Memory B cell (primary cell): ENCODE measurements around the gene AATF.
A peak's percentile ranks its signal among the peaks of the same experiment; 100 is the strongest.

Experiments used
- ATAC-seq: fragments of 150-1000 bp; cut with Tn5 transposase; 2 replicates; pipeline ENCODE4 v1.10.0; 2021; ENCODE audit warnings: low read depth, mild to moderate bottlenecking, moderate library complexity
- DNase-seq, 2 donors: peaks; one replicate each; pipeline ENCODE4 v3.0.0; 2022; ENCODE audit warnings: low spot score in 2 of 2
- H3K27ac Mint-ChIP-seq: one replicate; pipeline ENCODE4 v1.8.0; 2022; ENCODE audit warnings: mild to moderate bottlenecking, moderate library complexity, mixed read lengths
- H3K27me3 Mint-ChIP-seq: one replicate; pipeline ENCODE4 v1.8.0; 2022; ENCODE audit warnings: mixed read lengths
- H3K36me3 Mint-ChIP-seq: one replicate; pipeline ENCODE4 v1.8.0; 2022; ENCODE audit warnings: mild to moderate bottlenecking, mixed read lengths
- H3K4me1 Mint-ChIP-seq: one replicate; pipeline ENCODE4 v1.8.0; 2022; ENCODE audit warnings: mixed read lengths
- H3K4me3 Mint-ChIP-seq: one replicate; pipeline ENCODE4 v1.8.0; 2022; ENCODE audit warnings: mild to moderate bottlenecking, moderate library complexity, mixed read lengths
- H3K9me3 Mint-ChIP-seq: one replicate; pipeline ENCODE4 v1.8.0; 2022; ENCODE audit warnings: mixed read lengths

AATF gene

DNA sequence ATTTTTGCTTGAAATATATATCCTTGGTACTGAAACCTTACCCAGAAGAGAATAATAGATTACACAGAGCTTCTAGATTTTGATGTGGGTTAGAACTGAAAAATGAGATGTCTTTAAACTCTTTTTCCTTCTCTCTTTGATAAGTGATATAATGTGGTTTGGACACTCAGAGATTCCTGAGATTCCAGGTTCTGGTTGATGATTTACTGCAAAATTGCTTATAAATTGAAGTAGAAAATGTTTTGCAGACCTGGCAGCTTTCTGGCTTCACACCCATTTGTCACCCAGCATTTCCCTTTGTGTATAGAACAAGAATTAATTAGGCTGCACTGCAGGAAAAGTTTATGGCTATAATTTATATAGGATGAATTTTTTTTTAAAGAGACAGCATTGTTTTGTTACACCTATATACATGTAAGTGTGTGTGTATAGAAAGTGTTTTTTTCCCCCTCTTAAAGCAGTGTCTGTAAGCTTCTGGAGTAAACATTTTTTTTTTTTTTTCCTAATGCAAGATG, 23.5 kb downstream of the AATF start:
- no peak for DNase-seq
- H3K27me3 Mint-ChIP-seq = no peaks in the 10 kb centered on the region
- no peaks in the 10 kb centered on the region for H3K9me3 Mint-ChIP-seq
- no peak for ATAC-seq
- H3K36me3 Mint-ChIP-seq = peaks cover 20% of the 10 kb centered on the region
- H3K27ac Mint-ChIP-seq = no peak overlapping the region
- no peak overlapping the region for H3K4me3 Mint-ChIP-seq
- peaks cover 29% of the 10 kb centered on the region for H3K4me1 Mint-ChIP-seq

DNA sequence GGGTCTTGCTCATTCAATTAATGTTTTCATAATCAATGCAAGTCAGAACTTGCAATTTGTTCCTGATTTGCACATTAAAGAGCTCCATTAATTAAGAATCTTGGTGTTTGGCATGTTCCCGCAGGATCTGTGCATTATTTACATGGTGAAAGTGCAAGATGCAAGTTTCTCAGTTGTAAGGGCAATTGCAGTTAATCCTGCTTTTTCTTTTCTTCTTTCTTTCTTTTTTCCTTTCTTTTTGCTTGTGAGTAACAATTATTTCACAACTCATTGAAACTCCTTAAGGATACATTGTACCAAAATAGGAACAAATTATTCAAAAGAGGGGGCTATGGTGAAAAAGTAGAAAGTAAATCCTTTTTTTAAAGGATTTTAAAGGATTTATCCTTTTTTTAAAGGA, 24.2 kb downstream of the AATF start:
- H3K27me3 Mint-ChIP-seq = no peaks in the 10 kb centered on the region
- no peaks in the 10 kb centered on the region for H3K9me3 Mint-ChIP-seq
- H3K4me1 Mint-ChIP-seq = peaks cover 25% of the 10 kb centered on the region
- peak overlapping the region; percentile 53 for H3K27ac Mint-ChIP-seq
- no peak overlapping the region for H3K4me3 Mint-ChIP-seq
- DNase-seq (no peak), ATAC-seq (no peak)
- peaks cover 15% of the 10 kb centered on the region for H3K36me3 Mint-ChIP-seq

DNA sequence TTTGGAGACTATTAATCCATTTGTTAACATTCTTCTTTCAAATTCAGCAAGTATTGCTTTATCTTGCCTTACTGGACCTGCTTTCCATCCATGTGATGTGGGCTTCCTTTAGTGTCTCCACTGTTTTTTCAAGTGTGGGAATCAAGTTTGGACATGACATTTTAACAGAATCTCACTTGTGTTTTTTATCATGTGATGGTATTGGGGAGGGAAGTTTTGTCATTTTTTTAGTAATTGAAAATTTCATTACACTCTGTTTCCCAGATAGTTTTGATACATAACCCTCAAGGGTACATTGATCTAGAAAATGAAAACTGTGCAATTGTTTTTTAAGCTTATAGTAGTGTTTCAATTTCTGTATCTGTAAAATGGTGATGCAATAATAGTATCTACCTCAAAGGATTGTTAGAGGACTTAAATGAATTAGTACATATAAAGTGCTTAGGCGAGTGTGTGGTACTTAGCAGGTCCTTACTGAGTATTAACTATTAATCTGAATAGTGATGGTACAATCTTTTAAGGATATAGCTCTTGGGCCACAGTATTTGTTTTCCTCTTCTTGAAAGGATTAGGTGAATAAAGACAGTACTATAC, 27.3 kb downstream of the AATF start:
- Mint-ChIP-seq H3K27ac (no peak overlapping the region), H3K9me3 (no peaks in the 10 kb centered on the region), H3K4me3 (no peak overlapping the region), H3K27me3 (no peaks in the 10 kb centered on the region), H3K36me3 (no peaks in the 10 kb centered on the region), H3K4me1 (peaks cover 34% of the 10 kb centered on the region)
- DNase-seq (no peak), ATAC-seq (no peak)

DNA sequence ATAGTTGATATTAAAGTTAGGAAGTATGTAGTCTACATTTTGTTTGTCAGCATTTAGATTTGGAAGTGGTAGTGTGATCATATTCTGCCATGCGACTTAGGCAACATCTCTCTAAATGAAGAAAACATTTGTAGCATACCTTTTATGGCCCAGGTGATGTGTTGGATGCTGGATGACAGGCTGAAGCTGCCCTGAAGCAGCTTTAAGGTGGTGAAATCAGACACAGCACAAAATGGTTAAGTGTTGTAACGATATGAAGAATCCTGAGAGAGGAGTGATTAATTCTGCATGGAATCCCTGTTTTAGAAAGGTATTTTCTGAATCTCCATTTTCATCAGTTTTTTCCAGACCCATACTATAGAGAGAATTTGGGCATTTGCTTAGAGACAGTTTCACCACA, 28.3 kb downstream of the AATF start:
- no peak for ATAC-seq
- peaks cover 3% of the 10 kb centered on the region for H3K9me3 Mint-ChIP-seq
- no peaks in the 10 kb centered on the region for H3K27me3 Mint-ChIP-seq
- H3K27ac Mint-ChIP-seq = no peak overlapping the region
- DNase-seq = no peak
- H3K36me3 Mint-ChIP-seq = peaks cover 10% of the 10 kb centered on the region
- no peak overlapping the region for H3K4me3 Mint-ChIP-seq
- H3K4me1 Mint-ChIP-seq = peaks cover 39% of the 10 kb centered on the region

DNA sequence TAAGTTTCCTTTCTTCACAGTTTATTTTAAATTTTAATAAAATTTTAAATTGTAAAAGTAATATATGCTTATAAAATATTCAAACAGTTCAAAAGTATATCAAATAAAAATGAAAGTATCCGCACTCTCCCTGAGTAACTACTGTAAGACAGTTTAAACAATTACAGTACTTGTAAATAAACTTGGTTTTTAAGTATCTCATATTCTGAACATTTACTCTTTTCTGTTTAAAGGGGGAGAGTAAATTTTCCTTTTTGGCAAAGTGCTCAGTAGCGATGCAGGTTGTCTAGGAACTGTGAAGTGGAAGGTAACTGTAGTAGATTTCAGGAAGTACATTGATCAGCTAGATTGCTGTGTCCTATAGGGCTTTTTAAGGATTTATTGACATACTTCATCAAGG, 28.8 kb downstream of the AATF start:
- peak overlapping the region; percentile 37 for H3K27ac Mint-ChIP-seq
- peaks cover 37% of the 10 kb centered on the region for H3K4me1 Mint-ChIP-seq
- peaks cover 3% of the 10 kb centered on the region for H3K9me3 Mint-ChIP-seq
- peaks cover 11% of the 10 kb centered on the region for H3K36me3 Mint-ChIP-seq
- H3K4me3 Mint-ChIP-seq = no peak overlapping the region
- ATAC-seq = no peak
- no peaks in the 10 kb centered on the region for H3K27me3 Mint-ChIP-seq
- no peak for DNase-seq

DNA sequence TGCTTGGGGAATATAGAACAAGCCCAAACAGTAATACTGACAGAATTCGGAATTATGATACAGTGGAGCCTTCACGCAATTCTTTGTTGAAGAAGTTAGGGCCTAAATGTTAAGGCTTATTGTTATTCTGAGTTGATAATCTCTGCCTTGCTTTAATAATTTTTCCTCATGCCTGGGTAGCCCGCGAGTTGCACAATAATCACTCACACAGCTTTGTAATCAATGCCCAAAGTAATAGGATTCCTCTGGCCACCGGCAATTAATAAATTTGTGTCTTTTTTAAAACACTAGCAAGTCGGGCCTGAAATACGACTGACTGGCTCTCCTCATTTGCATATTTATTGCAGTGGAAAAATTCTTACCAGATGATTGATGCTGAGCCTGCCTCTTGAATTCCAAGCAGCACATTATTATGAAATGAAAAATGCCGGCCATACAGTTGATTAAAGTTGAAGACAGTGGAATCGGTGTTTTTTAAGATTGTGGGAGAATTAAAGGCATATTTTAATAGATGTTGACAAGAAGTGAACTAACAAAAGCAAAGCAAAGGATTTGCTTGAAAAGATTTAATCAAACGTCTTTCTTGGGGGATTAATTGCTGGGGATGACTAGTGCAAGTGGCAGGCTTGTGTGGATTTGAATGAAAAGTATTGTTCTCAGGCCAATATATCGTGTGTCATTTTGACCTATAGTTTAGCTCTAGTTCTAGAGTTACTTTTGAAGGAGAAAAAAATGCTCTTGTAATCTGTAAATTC, 30.2 kb downstream of the AATF start:
- H3K36me3 Mint-ChIP-seq = peaks cover 13% of the 10 kb centered on the region
- DNase-seq = no peak

DNA sequence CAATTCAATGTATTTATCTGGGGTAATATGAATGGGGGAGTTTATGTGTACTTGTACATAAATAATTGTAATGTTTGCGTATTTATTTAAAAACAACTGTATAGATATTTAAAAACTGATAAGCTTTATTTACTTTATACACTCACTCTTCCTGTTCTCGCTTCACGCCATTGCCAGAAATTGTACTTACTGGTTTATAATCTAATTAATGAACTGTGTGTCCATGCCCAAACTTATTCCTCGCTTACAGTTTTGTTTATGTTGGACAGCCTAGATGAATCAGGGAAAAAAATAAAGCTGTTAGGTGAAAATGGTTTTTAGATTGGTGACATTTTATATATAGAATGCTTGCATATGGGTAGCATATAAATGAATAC, 30.8 kb downstream of the AATF start:
- H3K4me3 Mint-ChIP-seq = no peak overlapping the region
- no peak for ATAC-seq
- H3K27ac Mint-ChIP-seq = no peak overlapping the region
- no peaks in the 10 kb centered on the region for H3K27me3 Mint-ChIP-seq
- no peak for DNase-seq
- H3K36me3 Mint-ChIP-seq = peaks cover 17% of the 10 kb centered on the region
- peaks cover 36% of the 10 kb centered on the region for H3K4me1 Mint-ChIP-seq
- H3K9me3 Mint-ChIP-seq = peaks cover 3% of the 10 kb centered on the region

More for the DNA sequence above, 30.2 kb downstream of the AATF start:
- Mint-ChIP-seq H3K4me1 (peaks cover 32% of the 10 kb centered on the region), H3K9me3 (peaks cover 3% of the 10 kb centered on the region), H3K27me3 (no peaks in the 10 kb centered on the region), H3K4me3 (no peak overlapping the region), H3K27ac (no peak overlapping the region)
- ATAC-seq = no peak

DNA sequence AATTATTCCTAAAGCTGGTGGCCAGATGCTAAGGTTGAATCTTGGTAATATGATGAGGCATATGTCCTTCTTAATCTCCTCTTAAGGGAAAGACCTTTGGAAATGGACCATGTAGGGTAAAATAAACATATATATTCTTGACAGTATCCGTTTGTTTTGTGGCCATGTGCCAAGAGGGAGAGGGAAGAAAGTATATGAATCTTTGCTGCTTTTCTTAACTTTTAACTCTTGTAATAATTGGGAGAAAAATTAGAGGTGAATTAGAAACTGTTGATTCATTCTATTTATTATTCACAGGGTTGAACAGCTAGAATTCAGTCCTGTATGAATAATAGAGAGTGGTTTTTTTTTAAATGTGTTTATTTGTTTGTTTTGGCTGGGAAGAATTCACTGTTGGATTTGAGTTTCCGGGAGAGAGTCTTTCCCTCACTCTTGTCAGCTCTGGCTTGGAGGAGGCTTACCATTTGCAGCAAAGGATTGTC, 31.6 kb downstream of the AATF start:
- Mint-ChIP-seq H3K36me3 (peaks cover 17% of the 10 kb centered on the region), H3K4me3 (no peak overlapping the region), H3K27ac (peak overlapping the region; percentile 12), H3K9me3 (peaks cover 3% of the 10 kb centered on the region), H3K4me1 (peaks cover 36% of the 10 kb centered on the region), H3K27me3 (no peaks in the 10 kb centered on the region)
- no peak for ATAC-seq
- no peak for DNase-seq

DNA sequence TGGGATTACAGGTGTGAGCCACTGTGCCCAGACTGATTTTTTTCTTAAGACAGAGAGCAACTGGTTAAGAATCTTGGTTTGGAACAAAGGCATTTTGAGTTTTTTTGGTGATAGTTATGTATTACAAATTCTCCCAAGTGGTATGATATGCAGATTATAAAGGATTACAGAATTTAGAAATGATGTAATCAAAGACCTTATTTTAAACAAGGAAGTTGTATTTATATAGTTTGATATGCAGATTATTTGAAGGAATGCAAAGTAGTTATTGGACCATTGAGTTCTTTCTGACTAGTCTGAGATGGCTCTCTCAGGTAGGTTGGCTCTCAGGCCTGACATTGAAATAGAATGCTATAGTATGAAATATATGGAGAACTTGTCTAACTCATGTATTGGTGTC, 34.9 kb downstream of the AATF start:
- DNase-seq (no peak), ATAC-seq (no peak)
- H3K27ac Mint-ChIP-seq = no peak overlapping the region
- H3K36me3 Mint-ChIP-seq = peaks cover 31% of the 10 kb centered on the region
- H3K4me3 Mint-ChIP-seq = no peak overlapping the region
- peaks cover 3% of the 10 kb centered on the region for H3K9me3 Mint-ChIP-seq
- no peaks in the 10 kb centered on the region for H3K27me3 Mint-ChIP-seq
- H3K4me1 Mint-ChIP-seq = peaks cover 26% of the 10 kb centered on the region

DNA sequence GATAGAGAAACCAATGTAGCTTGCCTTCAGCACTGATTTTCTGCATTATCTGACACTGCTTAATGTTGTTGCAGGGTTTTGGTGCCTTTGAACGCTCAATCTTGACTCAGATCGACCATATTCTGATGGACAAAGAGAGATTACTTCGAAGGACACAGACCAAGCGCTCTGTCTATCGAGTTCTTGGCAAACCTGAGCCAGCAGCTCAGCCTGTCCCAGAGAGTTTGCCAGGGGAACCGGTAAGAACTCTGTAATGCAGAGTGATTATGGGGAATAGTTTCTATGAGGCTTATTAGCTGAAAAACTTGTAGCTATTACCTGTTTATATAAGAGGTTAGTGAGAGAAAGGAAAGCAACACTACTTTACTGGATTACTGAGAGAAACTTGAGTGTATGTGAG, 40.4 kb downstream of the AATF start:
- no peak for ATAC-seq
- no peak overlapping the region for H3K27ac Mint-ChIP-seq
- H3K9me3 Mint-ChIP-seq = no peaks in the 10 kb centered on the region

DNA sequence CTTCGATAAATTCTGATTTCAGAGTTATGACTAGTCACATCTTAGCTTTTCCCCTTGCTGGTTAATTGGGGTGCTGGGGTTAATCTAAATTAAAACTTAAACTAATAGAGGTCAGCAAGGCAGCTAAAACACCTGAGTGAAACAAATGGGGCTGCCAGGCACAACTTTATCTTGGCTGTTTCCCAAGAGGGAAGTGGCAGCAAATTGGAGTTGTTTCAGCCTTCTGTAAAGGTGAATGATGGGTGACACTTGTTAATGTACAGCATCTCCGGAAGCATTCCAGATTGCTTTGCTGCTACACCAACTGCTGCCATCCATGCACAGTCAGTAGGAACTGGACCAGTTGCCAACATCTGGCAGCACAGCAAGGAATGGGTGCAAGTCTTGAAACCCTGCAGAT, 43.9 kb downstream of the AATF start:
- Mint-ChIP-seq H3K27me3 (no peaks in the 10 kb centered on the region), H3K4me3 (no peak overlapping the region), H3K27ac (no peak overlapping the region), H3K4me1 (peaks cover 5% of the 10 kb centered on the region), H3K9me3 (no peaks in the 10 kb centered on the region), H3K36me3 (peaks cover 56% of the 10 kb centered on the region)
- ATAC-seq = no peak
- no peak for DNase-seq

More for the DNA sequence above, 40.4 kb downstream of the AATF start:
- DNase-seq = no peak
- peaks cover 40% of the 10 kb centered on the region for H3K36me3 Mint-ChIP-seq
- H3K27me3 Mint-ChIP-seq = no peaks in the 10 kb centered on the region
- peaks cover 10% of the 10 kb centered on the region for H3K4me1 Mint-ChIP-seq
- H3K4me3 Mint-ChIP-seq = no peak overlapping the region

DNA sequence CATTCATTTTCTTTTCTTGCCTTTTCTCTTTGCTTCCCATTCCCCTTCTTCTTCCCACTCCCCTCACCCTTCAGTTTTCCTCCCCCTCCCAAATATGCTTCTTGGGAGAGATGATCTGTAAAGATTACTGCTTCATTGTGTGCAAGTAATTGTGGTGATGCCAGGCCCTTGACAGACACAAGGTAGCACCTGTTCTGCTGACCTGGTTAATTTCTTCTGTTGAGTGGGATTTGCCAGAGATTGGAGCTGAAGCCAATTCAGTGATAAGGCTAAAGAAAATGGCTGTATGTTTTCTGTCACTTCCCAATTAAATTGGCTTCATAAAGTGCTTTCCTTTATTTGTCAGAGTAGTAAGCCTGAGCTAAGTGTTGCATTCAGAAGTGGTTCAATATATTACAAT, 44.5 kb downstream of the AATF start:
- ATAC-seq (no peak), DNase-seq (no peak)
- Mint-ChIP-seq H3K4me3 (no peak overlapping the region), H3K27me3 (no peaks in the 10 kb centered on the region), H3K4me1 (peaks cover 5% of the 10 kb centered on the region), H3K9me3 (no peaks in the 10 kb centered on the region), H3K36me3 (peaks cover 58% of the 10 kb centered on the region), H3K27ac (no peak overlapping the region)

DNA sequence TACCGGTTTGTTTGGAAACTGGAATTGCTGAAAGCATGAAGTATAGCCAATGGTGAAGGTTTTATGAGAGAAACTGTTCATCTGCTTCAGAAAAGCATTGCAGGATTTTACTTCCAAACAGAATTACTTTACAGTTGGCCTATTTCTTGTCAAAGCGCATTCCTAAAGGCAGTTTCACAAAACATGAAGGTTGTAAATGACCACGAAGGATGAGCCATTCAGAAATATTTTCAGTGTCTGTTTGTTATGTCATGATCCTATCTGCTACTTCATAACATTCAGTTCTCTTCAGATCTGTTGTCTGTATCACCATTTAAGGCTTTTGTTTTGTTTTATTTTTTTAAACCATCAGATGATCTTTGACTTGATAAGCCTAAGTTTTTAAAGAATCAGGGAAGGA, 45.7 kb downstream of the AATF start:
- H3K27me3 Mint-ChIP-seq = no peaks in the 10 kb centered on the region
- H3K4me3 Mint-ChIP-seq = no peak overlapping the region
- peaks cover under 1% of the 10 kb centered on the region for H3K9me3 Mint-ChIP-seq
- peaks cover 3% of the 10 kb centered on the region for H3K4me1 Mint-ChIP-seq
- peaks cover 55% of the 10 kb centered on the region for H3K36me3 Mint-ChIP-seq
- no peak for DNase-seq
- ATAC-seq = no peak
- no peak overlapping the region for H3K27ac Mint-ChIP-seq

DNA sequence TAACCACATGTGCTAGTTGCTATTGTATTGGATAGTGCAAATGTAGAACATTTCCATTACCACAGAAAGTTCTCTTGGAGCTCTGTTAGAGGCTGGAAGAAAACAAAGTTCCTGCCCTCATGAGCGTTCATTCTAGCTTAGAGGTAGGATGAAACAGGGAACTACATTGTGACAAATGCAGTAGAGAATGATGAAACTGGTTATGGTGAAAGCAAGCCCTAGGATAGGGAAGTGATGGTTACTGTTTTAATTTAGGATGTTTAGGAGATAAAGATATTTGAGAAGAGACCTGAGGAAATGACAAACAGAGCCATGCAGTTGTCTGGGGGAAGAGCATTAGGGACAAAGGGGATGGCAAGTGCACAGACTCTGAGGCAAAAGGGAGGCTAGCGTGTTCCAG, 50.7 kb downstream of the AATF start:
- Mint-ChIP-seq H3K27me3 (no peaks in the 10 kb centered on the region), H3K4me1 (peaks cover 10% of the 10 kb centered on the region), H3K36me3 (peaks cover 64% of the 10 kb centered on the region), H3K4me3 (no peak overlapping the region), H3K9me3 (peaks cover 13% of the 10 kb centered on the region), H3K27ac (no peak overlapping the region)
- no peak for ATAC-seq
- DNase-seq = no peak

DNA sequence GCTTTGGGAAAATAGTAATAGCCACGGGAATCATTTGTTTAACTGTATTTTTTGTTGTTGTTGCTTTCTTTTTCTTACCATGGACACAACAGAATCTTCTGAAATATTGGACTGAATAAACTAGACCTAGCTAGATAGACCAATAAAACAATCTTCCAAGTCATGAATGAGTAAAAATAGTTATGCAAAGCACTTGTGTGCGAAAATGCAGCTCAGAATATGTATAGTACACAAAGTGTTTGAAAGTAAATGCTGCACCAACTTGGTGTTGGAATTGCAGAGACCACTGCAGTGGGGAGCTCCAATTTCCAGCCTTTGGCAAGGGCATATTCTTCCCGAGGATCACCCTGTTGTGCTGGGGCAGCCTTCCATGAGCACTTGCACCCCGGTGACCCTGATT, 68.0 kb downstream of the AATF start:
- Mint-ChIP-seq H3K4me1 (peaks cover 3% of the 10 kb centered on the region), H3K4me3 (no peak overlapping the region), H3K27me3 (no peaks in the 10 kb centered on the region), H3K9me3 (no peaks in the 10 kb centered on the region), H3K36me3 (peaks cover 12% of the 10 kb centered on the region), H3K27ac (no peak overlapping the region)
- DNase-seq (no peak), ATAC-seq (no peak)
